LNCAP (cell line): ENCODE measurements around the gene AQP7.

Source experiments
- CTCF ChIP-seq: fragments of 450-650 bp; IDR thresholded peaks from 2 replicates; pipeline ENCODE4 v1.5.1; 2017; ENCODE audit warnings: mild to moderate bottlenecking

AQP7 gene

GRCh38 chr9:33378121-33378795 lies 24.1 kb downstream of the AQP7 start:
- no peak for TF ChIP-seq CTCF

- TF ChIP-seq CTCF, result no peak
These were observed 25.2 kb downstream of the AQP7 start for GRCh38 chr9:33377089-33377715.

GRCh38 chr9:33375841-33376321 lies 26.5 kb downstream of the AQP7 start:
- no peak for TF ChIP-seq CTCF

- TF ChIP-seq CTCF, result no peak
These were observed 27.0 kb downstream of the AQP7 start for GRCh38 chr9:33375238-33375840.

GRCh38 chr9:33374634-33375237 lies 27.6 kb downstream of the AQP7 start:
- TF ChIP-seq CTCF, result peak; percentile 87

GRCh38 chr9:33374190-33374589 lies 28.2 kb downstream of the AQP7 start:
- no peak for TF ChIP-seq CTCF

GRCh38 chr9:33372900-33373299 lies 29.5 kb downstream of the AQP7 start:
- no peak for TF ChIP-seq CTCF
